ENCODE measurements around the gene COTL1. TPM values are rescaled to one million over a fixed set of nuclear protein-coding genes. Genes with fewer than 3 reads are reported as not detected.

COTL1 gene
- total RNA-seq, 2 donors from 2014 or later, result 79.1 to 138 TPM

DNA sequence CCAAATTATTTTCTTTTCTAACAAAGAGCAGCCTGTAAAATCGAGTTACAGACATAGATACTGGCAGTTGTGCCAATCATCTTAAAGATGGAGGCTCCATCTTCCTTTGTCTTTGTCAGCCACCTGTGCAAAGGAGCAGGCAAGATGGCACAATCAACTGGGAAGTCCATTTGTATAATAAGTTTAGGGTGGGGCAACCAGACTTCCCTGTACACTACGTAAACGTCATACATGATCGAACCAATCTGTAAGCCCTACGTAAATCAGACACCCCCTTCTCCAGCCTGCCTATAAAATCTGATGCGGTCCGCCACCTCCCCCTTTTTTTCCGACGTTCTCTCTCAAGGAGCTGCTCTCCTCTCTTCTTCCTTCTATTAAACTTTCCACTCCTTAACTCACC lies 82.0 kb downstream of the COTL1 start:
- intact Hi-C loops (cut with DNase I), result no loop called here
- Histone ChIP-seq H3K4me3 (no peak overlapping the region), H3K9ac (ENCODE audit: low read depth in 2 of 2, low read length in 2 of 2) (no peak overlapping the region), H3K4me1 (no peaks in the 10 kb centered on the region), H3K9me3 (no peaks in the 10 kb centered on the region), H3K27me3 (no peaks in the 10 kb centered on the region), H3K36me3 (no peaks in the 10 kb centered on the region), H3K27ac (no peak overlapping the region)
- no peak for DNase-seq
- TF ChIP-seq CTCF (IDR thresholded peaks at IDR 0.05), result no peak

- Histone ChIP-seq H3K9me3 (no peaks in the 10 kb centered on the region), H3K9ac (ENCODE audit: low read depth in 2 of 2, low read length in 2 of 2) (no peak overlapping the region), H3K4me1 (no peaks in the 10 kb centered on the region), H3K36me3 (no peaks in the 10 kb centered on the region), H3K27ac (no peak overlapping the region), H3K4me3 (no peak overlapping the region), H3K27me3 (no peaks in the 10 kb centered on the region)
- TF ChIP-seq CTCF (IDR thresholded peaks at IDR 0.05), result no peak
- intact Hi-C loops (cut with DNase I), result no loop called here
- no peak for DNase-seq
Observed at GRCh38 chr16:84535408-84535807, 82.5 kb downstream of the COTL1 start.

- H3K9ac ChIP-seq (ENCODE audit: low read depth in 2 of 2, low read length in 2 of 2), result no peak overlapping the region
- H3K4me1 ChIP-seq, result no peaks in the 10 kb centered on the region
- no peak overlapping the region for H3K4me3 ChIP-seq
- no peak overlapping the region for H3K27ac ChIP-seq
- no peaks in the 10 kb centered on the region for H3K27me3 ChIP-seq
- no peak for DNase-seq
- H3K36me3 ChIP-seq, result no peaks in the 10 kb centered on the region
- intact Hi-C loops (cut with DNase I), result no loop called here
- H3K9me3 ChIP-seq, result no peaks in the 10 kb centered on the region
- TF ChIP-seq CTCF (IDR thresholded peaks at IDR 0.05), result no peak
Observed at GRCh38 chr16:84534815-84535214, 83.1 kb downstream of the COTL1 start.

DNA sequence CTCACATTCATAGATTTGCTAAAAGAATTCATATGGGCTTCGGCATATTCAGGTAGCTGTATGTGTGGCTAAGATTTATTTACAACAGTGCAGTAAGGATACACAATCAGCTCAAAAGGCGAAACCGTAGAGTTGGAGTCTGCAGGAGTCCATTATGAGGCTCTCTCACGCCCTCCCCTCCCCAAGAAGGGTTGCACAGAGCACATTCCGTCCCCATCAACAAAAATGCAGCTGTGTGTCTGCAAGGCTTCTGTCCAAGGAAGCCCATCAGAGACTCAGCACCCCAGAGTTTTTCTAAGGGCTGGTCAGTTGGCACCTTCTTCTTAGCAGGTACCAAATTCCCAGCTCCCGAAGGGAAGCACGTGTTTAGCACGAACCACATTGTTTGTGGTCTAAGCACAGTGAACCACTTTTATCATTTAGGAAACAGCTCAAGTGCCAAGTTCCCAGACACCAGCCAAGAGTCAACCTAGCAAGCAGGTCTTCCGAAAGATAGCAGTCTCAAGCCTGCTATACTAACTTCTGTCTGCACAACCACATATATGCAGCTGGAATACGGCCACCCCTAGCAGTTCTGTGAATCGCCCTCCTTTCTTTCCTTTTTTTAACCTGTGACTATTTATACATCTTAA lies 84.9 kb downstream of the COTL1 start:
- H3K9me3 ChIP-seq, result no peaks in the 10 kb centered on the region
- peak overlapping the region; percentile 46 for H3K27ac ChIP-seq
- H3K4me1 ChIP-seq, result no peaks in the 10 kb centered on the region
- no peak overlapping the region for H3K4me3 ChIP-seq
- no peaks in the 10 kb centered on the region for H3K27me3 ChIP-seq
- intact Hi-C loops (cut with DNase I), result no loop called here
- peak overlapping the region in 1 of 2 donors; percentile 24 for H3K9ac ChIP-seq (ENCODE audit: low read depth in 2 of 2, low read length in 2 of 2)
- DNase-seq, result no peak
- TF ChIP-seq CTCF (IDR thresholded peaks at IDR 0.05), result no peak
- H3K36me3 ChIP-seq, result no peaks in the 10 kb centered on the region

DNA sequence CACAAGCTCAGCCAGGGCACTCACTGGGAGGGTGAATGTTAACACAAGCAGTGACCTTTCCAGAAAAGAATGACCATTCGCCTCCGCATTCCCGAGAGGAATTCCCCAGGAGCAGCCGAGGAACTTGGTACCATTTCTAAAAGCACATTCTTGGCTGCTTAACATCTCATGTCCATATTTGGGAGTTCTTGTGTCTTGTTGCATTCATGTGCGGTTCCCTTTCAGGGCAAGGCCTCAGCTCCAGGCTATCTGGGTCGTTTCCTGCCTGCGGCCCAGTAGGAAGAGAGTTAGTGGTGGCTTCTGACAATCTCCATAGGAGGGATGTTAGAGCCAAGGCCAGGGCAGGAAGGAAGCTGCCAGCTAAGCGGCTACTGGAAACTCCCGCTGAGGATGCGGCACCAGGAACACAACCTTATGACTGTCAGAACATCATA lies 85.6 kb downstream of the COTL1 start:
- Histone ChIP-seq H3K4me3 (no peak overlapping the region), H3K27ac (peak overlapping the region; percentile 46), H3K36me3 (no peaks in the 10 kb centered on the region), H3K9ac (ENCODE audit: low read depth in 2 of 2, low read length in 2 of 2) (no peak overlapping the region), H3K4me1 (no peaks in the 10 kb centered on the region), H3K27me3 (no peaks in the 10 kb centered on the region), H3K9me3 (no peaks in the 10 kb centered on the region)
- intact Hi-C loops (cut with DNase I), result no loop called here
- DNase-seq, result no peak
- no peak for TF ChIP-seq CTCF (IDR thresholded peaks at IDR 0.05)
